ENCODE measurements around the gene SMARCA2. TPM values are rescaled to one million over a fixed set of nuclear protein-coding genes. Genes with fewer than 3 reads are reported as not detected.

Gene SMARCA2
- total RNA-seq, 1 experiment from 2014 or later: 77.6 TPM

- ChIA-PET POLR2A (interaction anchor here (0.7 to 1.2 kb wide), 2 partner anchors 19 to 58 kb away, joined by 3 to 4 read pairs; no protein-coding TSS in a partner anchor), CTCF (no interaction called here)
- no peak overlapping the region for H3K4me3 Mint-ChIP-seq (ENCODE audit: unreplicated experiment)
- no peaks in the 10 kb centered on the region for H3K27me3 Mint-ChIP-seq (ENCODE audit: insufficient read depth, unreplicated experiment)
- H3K36me3 Mint-ChIP-seq (ENCODE audit: insufficient read depth, unreplicated experiment): peaks cover 64% of the 10 kb centered on the region
- no peak overlapping the region for H3K27ac Mint-ChIP-seq (ENCODE audit: low read depth, unreplicated experiment)
- no TSS peak for BruUV-seq (replicated peaks)
- intact Hi-C loops (cut with micrococcal nuclease): no loop called here
- DNase-seq (ENCODE audit: unreplicated experiment): no peak
- no peak for TF ChIP-seq CTCF (IDR thresholded peaks at IDR 0.05; ENCODE audit: unreplicated experiment)
- H3K4me1 Mint-ChIP-seq (ENCODE audit: insufficient read depth, unreplicated experiment): peaks cover under 1% of the 10 kb centered on the region
- no peaks in the 10 kb centered on the region for H3K9me3 Mint-ChIP-seq (ENCODE audit: unreplicated experiment)
Measured at GRCh38 chr9:2036844-2037243, 21.7 kb downstream of the SMARCA2 start.

GRCh38 chr9:2039294-2040180 lies 24.4 kb downstream of the SMARCA2 start:
- Mint-ChIP-seq H3K4me3 (ENCODE audit: unreplicated experiment) (no peak overlapping the region), H3K27ac (ENCODE audit: low read depth, unreplicated experiment) (no peak overlapping the region), H3K27me3 (ENCODE audit: insufficient read depth, unreplicated experiment) (no peaks in the 10 kb centered on the region), H3K36me3 (ENCODE audit: insufficient read depth, unreplicated experiment) (peaks cover 50% of the 10 kb centered on the region), H3K4me1 (ENCODE audit: insufficient read depth, unreplicated experiment) (no peaks in the 10 kb centered on the region), H3K9me3 (ENCODE audit: unreplicated experiment) (no peaks in the 10 kb centered on the region)
- CTCF ChIA-PET: no interaction called here
- BruUV-seq (replicated peaks): no TSS peak
- no peak for DNase-seq (ENCODE audit: unreplicated experiment)
- POLR2A ChIA-PET: interaction anchor here (0.8 to 1.3 kb wide), 2 partner anchors 25 to 1468 kb away, joined by 3 to 4 read pairs; no protein-coding TSS in a partner anchor
- no peak for TF ChIP-seq CTCF (IDR thresholded peaks at IDR 0.05; ENCODE audit: unreplicated experiment)
- intact Hi-C loops (cut with micrococcal nuclease): no loop called here

- no TSS peak for BruUV-seq (replicated peaks)
- Mint-ChIP-seq H3K4me1 (ENCODE audit: insufficient read depth, unreplicated experiment) (no peaks in the 10 kb centered on the region), H3K27me3 (ENCODE audit: insufficient read depth, unreplicated experiment) (no peaks in the 10 kb centered on the region), H3K9me3 (ENCODE audit: unreplicated experiment) (no peaks in the 10 kb centered on the region), H3K27ac (ENCODE audit: low read depth, unreplicated experiment) (no peak overlapping the region), H3K36me3 (ENCODE audit: insufficient read depth, unreplicated experiment) (peaks cover 54% of the 10 kb centered on the region), H3K4me3 (ENCODE audit: unreplicated experiment) (no peak overlapping the region)
- intact Hi-C loops (cut with micrococcal nuclease): no loop called here
- ChIA-PET CTCF (no interaction called here), POLR2A (interaction anchor here (1.6 kb wide), 1 partner anchor 25 kb away, joined by 5 read pairs; the partner anchor contains the start of gene SMARCA2)
- DNase-seq (ENCODE audit: unreplicated experiment): peak; percentile 6
- TF ChIP-seq CTCF (IDR thresholded peaks at IDR 0.05; ENCODE audit: unreplicated experiment): no peak
Measured at GRCh38 chr9:2040828-2041227, 25.7 kb downstream of the SMARCA2 start.

GRCh38 chr9:2041736-2042135 lies 26.6 kb downstream of the SMARCA2 start:
- TF ChIP-seq CTCF (IDR thresholded peaks at IDR 0.05; ENCODE audit: unreplicated experiment): no peak
- BruUV-seq (replicated peaks): no TSS peak
- Mint-ChIP-seq H3K36me3 (ENCODE audit: insufficient read depth, unreplicated experiment) (peaks cover 51% of the 10 kb centered on the region), H3K27me3 (ENCODE audit: insufficient read depth, unreplicated experiment) (no peaks in the 10 kb centered on the region), H3K4me3 (ENCODE audit: unreplicated experiment) (no peak overlapping the region), H3K4me1 (ENCODE audit: insufficient read depth, unreplicated experiment) (no peaks in the 10 kb centered on the region), H3K9me3 (ENCODE audit: unreplicated experiment) (no peaks in the 10 kb centered on the region), H3K27ac (ENCODE audit: low read depth, unreplicated experiment) (no peak overlapping the region)
- CTCF ChIA-PET: no interaction called here
- DNase-seq (ENCODE audit: unreplicated experiment): no peak
- intact Hi-C loops (cut with micrococcal nuclease): no loop called here
- POLR2A ChIA-PET: interaction anchor here (1.6 kb wide), 1 partner anchor 26 kb away, joined by 5 read pairs; the partner anchor contains the start of gene SMARCA2

All from MCF 10A (cell line).